Measurements from ENCODE around the gene TIMM22.

The TIMM22 gene

GRCh38 chr17:1012823-1013728 lies 16.1 kb downstream of the TIMM22 start:
- no peak overlapping the region for H3K4me3 ChIP-seq (replicated peaks; ENCODE audit: low read depth, low read length)
- TF ChIP-seq CTCF (IDR thresholded peaks at IDR 0.05; ENCODE audit: insufficient read depth, low read length, poor library complexity, severe bottlenecking), result no peak
- peaks cover 26% of the 10 kb centered on the region for H3K36me3 ChIP-seq (ENCODE audit: control insufficient read depth, insufficient read depth, low read length)
- DNase-seq (ENCODE audit: extremely low read depth, insufficient read length), result no peak
- H3K27me3 ChIP-seq (replicated peaks; ENCODE audit: control insufficient read depth, insufficient read depth, low read length), result no peaks in the 10 kb centered on the region

GRCh38 chr17:1013729-1014090 lies 16.8 kb downstream of the TIMM22 start:
- no peak overlapping the region for H3K4me3 ChIP-seq (replicated peaks; ENCODE audit: low read depth, low read length)
- no peak for TF ChIP-seq CTCF (IDR thresholded peaks at IDR 0.05; ENCODE audit: insufficient read depth, low read length, poor library complexity, severe bottlenecking)
- no peak for DNase-seq (ENCODE audit: extremely low read depth, insufficient read length)
- H3K36me3 ChIP-seq (ENCODE audit: control insufficient read depth, insufficient read depth, low read length), result peaks cover 20% of the 10 kb centered on the region
- no peaks in the 10 kb centered on the region for H3K27me3 ChIP-seq (replicated peaks; ENCODE audit: control insufficient read depth, insufficient read depth, low read length)

- Histone ChIP-seq H3K27me3 (replicated peaks; ENCODE audit: control insufficient read depth, insufficient read depth, low read length) (no peaks in the 10 kb centered on the region), H3K36me3 (ENCODE audit: control insufficient read depth, insufficient read depth, low read length) (peaks cover 3% of the 10 kb centered on the region; the same call in 1 of the 2 replicates), H3K4me3 (replicated peaks; ENCODE audit: low read depth, low read length) (no peak overlapping the region)
- no peak for DNase-seq (ENCODE audit: extremely low read depth, insufficient read length)
- TF ChIP-seq CTCF (IDR thresholded peaks at IDR 0.05; ENCODE audit: insufficient read depth, low read length, poor library complexity, severe bottlenecking), result no peak
These were observed 21.6 kb downstream of the TIMM22 start for GRCh38 chr17:1018547-1018946.

GRCh38 chr17:1019451-1019850 lies 22.5 kb downstream of the TIMM22 start:
- no peak for DNase-seq (ENCODE audit: extremely low read depth, insufficient read length)
- H3K36me3 ChIP-seq (ENCODE audit: control insufficient read depth, insufficient read depth, low read length), result peaks cover 3% of the 10 kb centered on the region; the same call in 1 of the 2 replicates
- H3K4me3 ChIP-seq (replicated peaks; ENCODE audit: low read depth, low read length), result no peak overlapping the region
- H3K27me3 ChIP-seq (replicated peaks; ENCODE audit: control insufficient read depth, insufficient read depth, low read length), result no peaks in the 10 kb centered on the region
- TF ChIP-seq CTCF (IDR thresholded peaks at IDR 0.05; ENCODE audit: insufficient read depth, low read length, poor library complexity, severe bottlenecking), result no peak

GRCh38 chr17:1021147-1021546 lies 24.2 kb downstream of the TIMM22 start:
- no peak overlapping the region for H3K4me3 ChIP-seq (replicated peaks; ENCODE audit: low read depth, low read length)
- no peak for TF ChIP-seq CTCF (IDR thresholded peaks at IDR 0.05; ENCODE audit: insufficient read depth, low read length, poor library complexity, severe bottlenecking)
- H3K27me3 ChIP-seq (replicated peaks; ENCODE audit: control insufficient read depth, insufficient read depth, low read length), result no peaks in the 10 kb centered on the region
- peaks cover 3% of the 10 kb centered on the region; the same call in 1 of the 2 replicates for H3K36me3 ChIP-seq (ENCODE audit: control insufficient read depth, insufficient read depth, low read length)
- no peak for DNase-seq (ENCODE audit: extremely low read depth, insufficient read length)
